H9 (cell line): ENCODE measurements around the gene PGLYRP4. TPM values are rescaled to one million over a fixed set of nuclear protein-coding genes. Genes with fewer than 3 reads are reported as not detected.

Experiments used
- DNase-seq: peaks from one replicate; pipeline ENCODE4 v3.0.0-alpha.2; 2017
- H2AFZ ChIP-seq: one replicate; pipeline ENCODE4 v1.6.1; 2013; ENCODE audit warnings: mild to moderate bottlenecking, low read length, control low read depth, moderate library complexity
- H2AK5ac ChIP-seq: 2 replicates; pipeline ENCODE4 v1.6.1; 2013; ENCODE audit warnings: low read length, control low read depth, mixed read lengths; ENCODE audit not compliant: insufficient read length
- H2BK120ac ChIP-seq: one replicate; pipeline ENCODE4 v1.6.1; 2013; ENCODE audit warnings: low read depth, mild to moderate bottlenecking, low read length, control low read depth, inconsistent platforms; ENCODE audit not compliant: poor library complexity, severe bottlenecking
- H2BK12ac ChIP-seq: 2 replicates; pipeline ENCODE4 v1.6.1; 2013; ENCODE audit warnings: low read length, control low read depth, mixed read lengths, low read depth; ENCODE audit not compliant: insufficient read length
- H2BK15ac ChIP-seq: 2 replicates; pipeline ENCODE4 v1.6.1; 2013; ENCODE audit warnings: low read depth, low read length, control low read depth
- H2BK20ac ChIP-seq: one replicate; pipeline ENCODE4 v1.6.1; 2013; ENCODE audit warnings: low read depth, mild to moderate bottlenecking, low read length, control low read depth, inconsistent platforms; ENCODE audit not compliant: poor library complexity, severe bottlenecking
- H2BK5ac ChIP-seq: 2 replicates; pipeline ENCODE4 v1.6.1; 2013; ENCODE audit warnings: low read length, control low read depth, mixed read lengths; ENCODE audit not compliant: insufficient read length
- H3K14ac ChIP-seq: 2 replicates; pipeline ENCODE4 v1.6.1; 2013; ENCODE audit warnings: low read length, control low read depth; ENCODE audit not compliant: insufficient read depth
- H3K18ac ChIP-seq: 2 replicates; pipeline ENCODE4 v1.6.1; 2013; ENCODE audit warnings: low read depth, mild to moderate bottlenecking, mixed read lengths, low read length, control low read depth; ENCODE audit not compliant: insufficient read length
- H3K23ac ChIP-seq: 2 replicates; pipeline ENCODE4 v1.6.1; 2013; ENCODE audit warnings: low read length, control low read depth, mixed read lengths, low read depth; ENCODE audit not compliant: insufficient read length
- H3K23me2 ChIP-seq: 2 replicates; pipeline ENCODE4 v1.6.1; 2013; ENCODE audit warnings: low read depth, mild to moderate bottlenecking, mixed read lengths, low read length, control low read depth; ENCODE audit not compliant: insufficient read length, poor library complexity, severe bottlenecking
- H3K27ac ChIP-seq: 2 replicates; pipeline ENCODE4 v1.5.1; 2013; ENCODE audit warnings: low read length, control low read depth, mixed read lengths, low read depth; ENCODE audit not compliant: insufficient read length
- H3K27me3 ChIP-seq: 2 replicates; pipeline ENCODE4 v1.6.1; 2013; ENCODE audit warnings: low read length, control low read depth, inconsistent platforms; ENCODE audit not compliant: insufficient read depth
- H3K4ac ChIP-seq: 2 replicates; pipeline ENCODE4 v1.6.1; 2013; ENCODE audit warnings: low read depth, mild to moderate bottlenecking, control low read depth, inconsistent platforms, low read length, moderate library complexity
- H3K4me1 ChIP-seq: 2 replicates; pipeline ENCODE4 v1.6.1; 2013; ENCODE audit warnings: low read length, control low read depth, inconsistent platforms; ENCODE audit not compliant: insufficient read depth
- H3K4me2 ChIP-seq: 2 replicates; pipeline ENCODE4 v1.6.1; 2013; ENCODE audit warnings: low read length, control low read depth, mixed read lengths; ENCODE audit not compliant: insufficient read length, insufficient read depth
- H3K56ac ChIP-seq: 2 replicates; pipeline ENCODE4 v1.6.1; 2013; ENCODE audit warnings: low read depth, mild to moderate bottlenecking, mixed read lengths, low read length, control low read depth; ENCODE audit not compliant: insufficient read length
- H3K79me1 ChIP-seq: 2 replicates; pipeline ENCODE4 v1.6.1; 2013; ENCODE audit warnings: low read depth, mild to moderate bottlenecking, moderate library complexity, low read length, control low read depth, inconsistent platforms; ENCODE audit not compliant: insufficient read depth, poor library complexity, severe bottlenecking
- H3K79me2 ChIP-seq: 2 replicates; pipeline ENCODE4 v1.6.1; 2013; ENCODE audit warnings: low read length, control low read depth, inconsistent platforms; ENCODE audit not compliant: insufficient read depth
- H3K9ac ChIP-seq: 2 replicates; pipeline ENCODE4 v1.6.1; 2013; ENCODE audit warnings: low read length, control low read depth, mixed read lengths; ENCODE audit not compliant: insufficient read length; ENCODE audit errors: extremely low read depth
- H3K9me3 ChIP-seq: one replicate; pipeline ENCODE4 v1.6.1; 2013; ENCODE audit warnings: low read depth, low read length, inconsistent platforms; ENCODE audit not compliant: control insufficient read depth
- H3T11ph ChIP-seq: one replicate; pipeline ENCODE4 v1.6.1; 2013; ENCODE audit warnings: mild to moderate bottlenecking, low read length, control low read depth, inconsistent platforms
- H4K20me1 ChIP-seq: one replicate; pipeline ENCODE4 v1.6.1; 2013; ENCODE audit not compliant: control insufficient read depth, insufficient read length, insufficient read depth
- H4K5ac ChIP-seq: 2 replicates; pipeline ENCODE4 v1.6.1; 2013; ENCODE audit warnings: low read depth, mild to moderate bottlenecking, mixed read lengths, low read length, control low read depth; ENCODE audit not compliant: insufficient read length
- H4K8ac ChIP-seq: replicated peaks from 2 replicates; pipeline ENCODE4 v1.6.1; 2013; ENCODE audit warnings: low read length, control low read depth, mixed read lengths, low read depth; ENCODE audit not compliant: insufficient read length
- H4K91ac ChIP-seq: 2 replicates; pipeline ENCODE4 v1.6.1; 2013; ENCODE audit warnings: low read depth, mild to moderate bottlenecking, moderate library complexity, mixed read lengths, low read length, control low read depth; ENCODE audit not compliant: insufficient read length
- H3K27ac Mint-ChIP-seq, 3 experiments: 2 replicates in 2 of 3; 3 replicates in 1 of 3; pipeline ENCODE4 v1.8.0; 2020 to 2021; ENCODE audit warnings: mixed read lengths in 3 of 3, mild to moderate bottlenecking in 1 of 3, moderate library complexity in 1 of 3
- H3K27me3 Mint-ChIP-seq: 2 replicates; pipeline ENCODE4 v1.8.0; 2021; ENCODE audit warnings: low read depth, mild to moderate bottlenecking, moderate library complexity, mixed read lengths
- H3K36me3 Mint-ChIP-seq, 3 experiments: 2 replicates in 2 of 3; 3 replicates in 1 of 3; pipeline ENCODE4 v1.8.0; 2020 to 2021; ENCODE audit warnings: low read depth in 3 of 3, mixed read lengths in 3 of 3; ENCODE audit not compliant: insufficient read depth in 1 of 3
- H3K4me1 Mint-ChIP-seq, 2 experiments: 2 replicates each; pipeline ENCODE4 v1.8.0; 2020; ENCODE audit warnings: mixed read lengths in 2 of 2
- H3K4me3 Mint-ChIP-seq, 2 experiments: 2 replicates in 1 of 2; 3 replicates in 1 of 2; pipeline ENCODE4 v1.8.0; 2020 to 2021; ENCODE audit warnings: mild to moderate bottlenecking in 2 of 2, mixed read lengths in 2 of 2, moderate library complexity in 1 of 2
- H3K9me3 Mint-ChIP-seq, 2 experiments: 2 replicates in 1 of 2; 3 replicates in 1 of 2; pipeline ENCODE4 v1.8.0; 2020; ENCODE audit warnings: mild to moderate bottlenecking in 2 of 2, mixed read lengths in 2 of 2, moderate library complexity in 1 of 2
- CTCF ChIP-seq: fragments of 200-600 bp; sonication (generic); conservative IDR thresholded peaks from 3 replicates; pipeline ENCODE4 v1.8.0; 2021; ENCODE audit warnings: antibody characterized with exemption, mild to moderate bottlenecking
- WGBS: extraction: QIAGEN DNeasy Blood & Tissue Kit; methylation state at CpG from one replicate; pipeline ENCODE4 v1.1.7; 2013; ENCODE audit warnings: missing lambda C conversion rate, low lambda C conversion rate, mixed read lengths; ENCODE audit not compliant: insufficient read length; ENCODE audit errors: extremely low coverage; 5-methylcytosine and 5-hydroxymethylcytosine counted together
- total RNA-seq: library from RNA; stranded (reverse); gene quantifications from 2 replicates; pipeline ENCODE4 v1.2.1, GENCODE V29; 2021

The PGLYRP4 gene
- total RNA-seq, 1 experiment from 2014 or later, result not detected

- peak; percentile 6 for DNase-seq
- H3K27me3 Mint-ChIP-seq, result peaks cover 11% of the 10 kb centered on the region
Observed at GRCh38 chr1:153395776-153396175, 47.1 kb upstream of the PGLYRP4 start.

More at GRCh38 chr1:153395776-153396175, 47.1 kb upstream of the PGLYRP4 start:
- H2BK5ac ChIP-seq, result no peak overlapping the region
- no peak overlapping the region for H2AFZ ChIP-seq
- H3K4me2 ChIP-seq, result no peak overlapping the region
- Mint-ChIP-seq H3K4me1 (peaks cover 0 to 2% of the 10 kb centered on the region in 2 experiments; a peak in 1 of 4 replicates), H3K36me3 (no peaks in the 10 kb centered on the region; a peak in 1 of 7 replicates), H3K4me3 (no peak overlapping the region), H3K27ac (no peak overlapping the region; a peak in 1 of 7 replicates), H3K9me3 (no peaks in the 10 kb centered on the region)
- H4K5ac ChIP-seq, result no peak overlapping the region
- no peak overlapping the region for H3T11ph ChIP-seq
- H3K18ac ChIP-seq, result no peak overlapping the region
- H3K79me1 ChIP-seq, result no peaks in the 10 kb centered on the region
- no peaks in the 10 kb centered on the region for H3K4me1 ChIP-seq
- H2BK12ac ChIP-seq, result no peak overlapping the region
- H2BK120ac ChIP-seq, result no peak overlapping the region
- no peaks in the 10 kb centered on the region for H3K9me3 ChIP-seq
- no CpG with 5 or more reads among the region's 6 CpGs for WGBS
- H2BK20ac ChIP-seq, result no peak overlapping the region
- H3K27ac ChIP-seq, result no peak overlapping the region
- no peaks in the 10 kb centered on the region for H4K20me1 ChIP-seq
- no peak overlapping the region for H4K8ac ChIP-seq
- no peak overlapping the region for H3K14ac ChIP-seq
- no peak overlapping the region for H3K56ac ChIP-seq
- no peak overlapping the region for H3K4ac ChIP-seq
- no peaks in the 10 kb centered on the region for H3K23me2 ChIP-seq
- H3K9ac ChIP-seq, result no peak overlapping the region
- no peaks in the 10 kb centered on the region for H3K79me2 ChIP-seq
- H3K27me3 ChIP-seq, result no peaks in the 10 kb centered on the region
- TF ChIP-seq CTCF, result no peak
- H4K91ac ChIP-seq, result no peak overlapping the region
- no peak overlapping the region for H2AK5ac ChIP-seq
- no peak overlapping the region for H2BK15ac ChIP-seq
- no peak overlapping the region for H3K23ac ChIP-seq
